Mesenteric fat pad (tissue), 1 donor: ENCODE measurements around the gene DDOST. TPM values are rescaled to one million over a fixed set of nuclear protein-coding genes. Genes with fewer than 3 reads are reported as not detected.

Source experiments
- DNase-seq: peaks from one replicate; pipeline ENCODE4 v3.0.0-alpha.2; 2020; ENCODE audit warnings: low spot score
- long read RNA-seq: library from polyadenylated mRNA; unstranded; transcript quantifications from one replicate; pipeline ENCODE4 v2.0.0, GENCODE V29; 2020
- total RNA-seq: library from RNA; stranded (reverse); fragmentation: NEBNext Ultra II Directional; extraction: Animal tissue kit (Norgen Biotek cat#: 25700); gene quantifications from one replicate; pipeline ENCODE4 v1.2.1, GENCODE V29; 2021
- donor health status: DM: yes; HTN: yes; CAD: no.

DDOST gene
- 133 TPM for total RNA-seq
- long read RNA-seq, transcript DDOST-202 (11 exons, 2,126 nt) = major isoform, 716 of 782 reads
- long read RNA-seq, partial matches to known transcripts = 25 of 782 reads
- long read RNA-seq, other reads (novel, unspliced or antisense) = 38 of 782 reads

DNA sequence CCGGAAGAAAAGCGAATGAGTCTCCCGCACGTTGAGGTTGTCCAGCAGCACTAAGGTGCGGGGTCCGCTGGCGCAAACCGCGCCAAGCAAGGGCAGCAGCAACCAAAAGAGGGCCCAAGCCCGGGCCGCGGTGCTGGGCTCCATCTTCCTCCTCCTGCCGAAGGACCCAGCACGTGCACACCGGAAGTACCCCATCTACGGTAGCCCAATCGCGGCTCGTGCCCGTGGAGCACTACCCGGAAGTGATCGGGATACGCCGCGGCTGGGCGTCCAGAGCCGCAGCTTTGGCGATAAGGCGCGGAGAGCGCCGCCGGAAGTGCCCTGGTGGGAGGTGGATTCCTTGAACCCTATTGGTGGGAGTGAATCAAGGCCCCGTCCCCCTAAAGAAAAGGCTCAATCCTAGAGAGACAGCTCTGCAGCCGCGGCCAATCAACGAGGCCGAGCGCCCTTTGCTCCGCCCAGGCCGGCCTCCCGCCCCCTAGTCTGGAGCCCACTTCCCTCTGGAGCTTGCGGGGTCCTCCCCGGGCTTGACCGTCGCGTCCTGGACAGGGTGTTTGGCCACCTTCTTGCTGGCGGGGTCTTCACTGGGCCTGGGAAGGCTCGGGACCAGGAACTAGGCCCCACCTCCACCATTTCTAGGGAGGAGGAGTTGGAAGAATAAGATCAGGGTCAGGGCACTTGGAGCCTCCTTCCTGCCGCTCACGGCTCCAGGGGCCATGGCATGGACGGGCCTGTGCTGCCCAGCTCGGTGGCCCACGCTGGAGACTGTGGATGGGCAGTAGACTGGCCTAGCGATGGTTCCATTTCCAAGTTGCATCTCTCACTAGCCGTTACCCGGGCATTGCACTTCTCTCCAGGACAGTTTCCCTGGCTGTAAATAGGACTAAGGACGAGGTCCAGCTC, at the start of gene DDOST:
DDOST (minus strand) TSS at position 163 of the 903 bp plus-strand sequence; CDS start at position 144, 19 bp downstream.
- DNase-seq = peak; percentile 98

DNA sequence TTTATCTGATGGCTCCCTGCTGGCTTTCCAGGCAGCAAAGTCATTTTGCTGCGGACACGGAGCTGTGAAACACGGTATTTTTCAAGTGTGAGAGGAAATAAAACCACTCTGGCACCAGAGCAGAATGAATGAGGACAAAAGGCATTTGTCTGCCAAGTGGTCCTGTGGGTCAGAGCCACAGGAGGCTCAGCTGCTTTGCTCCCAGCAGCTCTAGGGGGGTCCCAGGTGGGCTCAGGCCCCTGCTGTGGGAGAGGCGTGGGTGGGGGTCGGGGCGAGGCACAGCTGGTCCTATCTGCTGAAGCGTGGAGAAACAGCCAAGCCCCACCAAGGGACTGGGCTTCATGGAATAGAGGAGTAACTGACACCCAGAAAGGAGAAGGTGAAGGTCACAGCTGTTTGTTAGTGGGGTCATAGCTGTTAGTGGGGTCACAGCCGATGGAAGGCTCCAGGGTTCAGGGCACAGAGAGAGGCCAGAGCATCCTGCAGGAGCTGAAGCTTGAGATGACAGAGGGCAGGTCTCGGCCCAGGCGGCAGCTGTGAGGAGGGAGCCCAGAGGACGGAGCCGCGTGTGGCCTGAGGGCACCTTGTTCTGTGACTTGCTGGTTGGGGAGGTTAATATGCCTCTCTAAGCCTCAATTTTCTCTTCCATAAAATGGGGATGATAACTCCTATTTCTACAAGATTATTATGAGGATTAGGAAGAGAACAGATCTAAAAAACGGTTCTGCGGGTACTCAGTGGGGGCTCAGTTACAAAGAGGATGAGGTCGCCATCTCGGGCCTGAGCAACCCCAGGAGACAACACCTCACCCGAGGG, 49.5 kb upstream of the DDOST start:
- DNase-seq = no peak

DNA sequence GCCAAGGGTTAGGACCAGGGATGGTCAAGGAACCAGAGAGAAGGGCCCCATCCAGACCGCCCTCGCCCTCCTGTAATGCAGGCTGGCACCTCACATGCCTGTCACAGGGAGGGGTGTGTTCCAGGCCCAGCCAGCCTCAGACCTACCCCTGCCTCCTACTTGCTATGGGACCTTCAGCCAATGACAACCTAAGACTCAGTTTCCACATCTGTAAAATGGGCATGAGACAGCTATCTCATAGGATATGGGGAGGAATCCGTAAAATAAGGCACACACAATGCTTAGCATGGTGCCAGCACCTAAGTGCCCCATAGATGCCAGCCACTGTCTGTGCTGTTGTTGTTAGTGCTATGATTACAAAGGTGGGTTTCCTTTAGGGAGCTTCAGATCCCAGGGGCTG, 48.7 kb upstream of the DDOST start:
- DNase-seq = no peak

DNA sequence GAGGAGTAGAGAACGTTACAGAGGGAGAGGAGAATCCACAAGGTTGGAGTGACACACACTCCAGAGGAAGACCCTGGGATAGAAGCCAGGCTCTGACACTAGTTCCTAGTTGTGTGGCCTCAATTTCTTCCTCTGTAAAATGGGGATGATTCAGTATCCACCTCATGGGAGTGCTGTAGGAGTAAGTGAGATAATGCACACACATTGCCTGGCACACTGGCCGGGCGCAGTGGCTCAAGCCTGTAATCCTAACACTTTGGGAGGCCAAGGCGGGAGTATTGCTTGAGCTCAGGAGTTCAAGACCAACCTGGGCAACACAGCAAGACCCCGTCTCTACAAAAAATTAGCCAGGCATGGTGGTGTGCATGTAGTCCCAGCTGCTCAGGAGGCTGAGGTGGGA, 47.7 kb upstream of the DDOST start:
- no peak for DNase-seq

DNA sequence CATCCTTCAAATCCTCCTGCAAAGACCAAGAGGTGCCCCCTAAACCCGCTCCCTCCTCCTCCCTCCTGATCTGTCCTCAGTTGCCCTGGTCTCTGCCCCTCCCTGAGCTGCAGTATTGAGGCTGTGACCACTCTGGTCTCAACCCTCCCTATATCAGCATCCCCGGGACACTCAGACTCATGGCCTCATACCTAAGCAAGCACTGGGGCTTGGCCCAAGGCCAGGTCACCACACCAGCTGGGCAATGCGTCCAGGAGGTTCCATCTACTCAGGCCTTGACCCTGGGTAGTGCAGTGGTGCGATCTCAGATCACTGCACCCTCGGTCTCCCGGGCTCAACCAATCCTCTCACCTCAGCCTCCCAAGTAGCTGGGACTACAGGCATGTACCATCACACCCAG, 46.9 kb upstream of the DDOST start:
- DNase-seq = no peak

DNA sequence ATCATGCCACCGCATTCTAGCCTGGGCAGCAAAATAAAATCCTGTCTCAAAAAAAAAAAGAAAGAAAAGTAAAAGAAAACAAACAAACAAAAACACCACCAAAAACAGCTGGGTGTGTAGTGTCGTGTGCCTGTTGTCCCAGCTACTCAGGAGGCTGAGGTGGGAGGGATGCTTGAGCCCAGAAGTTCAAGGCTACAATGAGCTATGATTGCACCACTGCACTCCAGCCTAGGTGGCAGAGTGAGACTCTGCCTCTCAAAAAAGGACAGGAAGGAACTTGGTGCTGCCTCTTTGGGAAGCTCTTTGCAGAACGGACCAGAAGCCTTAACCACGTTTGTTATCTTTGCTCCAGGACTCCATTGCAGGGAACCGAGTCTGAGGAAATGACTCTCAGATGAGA, 45.7 kb upstream of the DDOST start:
- no peak for DNase-seq

DNA sequence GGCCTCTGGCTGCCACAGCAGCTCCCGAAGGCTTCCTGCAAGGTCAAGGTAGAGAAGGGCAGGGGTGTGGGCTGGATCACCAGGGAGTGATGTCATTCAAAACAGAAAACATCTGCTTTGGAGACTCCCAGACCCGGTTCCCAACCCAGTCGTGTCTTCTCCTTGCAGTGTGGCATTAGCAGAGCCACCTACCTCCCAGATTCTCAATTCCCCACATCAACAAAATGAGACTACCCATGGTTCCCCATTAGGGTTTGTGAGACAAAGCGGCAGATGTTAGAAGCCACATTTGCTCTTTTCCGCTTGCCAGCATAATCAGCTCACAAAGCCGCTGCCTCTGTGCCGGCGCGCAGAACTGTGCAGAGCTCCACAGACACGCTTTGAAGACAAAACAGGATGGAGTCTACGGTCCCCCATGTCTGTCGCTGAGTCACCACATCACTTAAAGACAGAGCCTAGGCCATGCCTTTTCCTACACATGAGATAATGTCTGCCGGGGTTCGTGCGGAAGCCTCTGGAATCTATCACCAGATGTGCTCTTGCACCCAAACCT, 44.1 kb upstream of the DDOST start:
- DNase-seq = no peak

DNA sequence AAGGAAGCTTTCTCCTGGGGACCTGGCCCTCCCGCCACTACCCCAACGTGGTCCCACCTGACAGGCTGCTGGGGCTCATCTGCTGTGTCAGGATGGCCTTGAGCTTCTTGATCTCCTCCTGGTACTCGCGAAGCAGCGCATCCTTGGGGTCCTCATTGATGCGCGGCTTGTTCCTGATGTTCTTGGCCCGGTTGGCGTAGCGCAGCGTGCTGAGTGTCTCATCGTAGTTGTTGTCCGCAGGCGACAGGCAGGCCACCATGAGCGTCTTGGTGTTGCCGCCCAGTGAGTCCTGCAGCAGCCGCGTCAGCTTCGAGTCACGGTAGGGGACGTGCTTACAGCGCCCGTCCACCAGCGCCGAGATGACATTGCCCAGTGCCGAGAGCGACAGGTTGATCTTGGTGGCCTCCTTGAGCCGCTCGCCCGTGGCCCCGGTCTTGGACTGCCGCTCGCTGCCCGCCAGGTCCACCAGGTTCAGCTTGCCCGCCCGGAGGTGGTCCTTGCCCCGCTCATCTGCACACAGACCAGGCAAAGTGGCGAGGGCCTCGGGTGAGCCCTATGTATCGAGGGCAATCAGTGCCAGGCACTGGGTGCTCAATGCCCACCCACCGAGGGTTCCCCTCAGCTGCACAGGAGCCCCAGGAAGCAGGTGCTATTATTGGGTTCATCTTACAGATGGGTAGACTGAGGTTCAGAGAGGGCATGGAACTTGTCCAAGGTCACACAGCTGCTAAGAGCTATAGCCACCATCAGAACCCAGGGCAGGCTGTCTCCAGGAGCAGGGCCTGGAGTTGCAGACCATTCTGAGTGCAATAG, 43.4 kb upstream of the DDOST start:
- no peak for DNase-seq

DNA sequence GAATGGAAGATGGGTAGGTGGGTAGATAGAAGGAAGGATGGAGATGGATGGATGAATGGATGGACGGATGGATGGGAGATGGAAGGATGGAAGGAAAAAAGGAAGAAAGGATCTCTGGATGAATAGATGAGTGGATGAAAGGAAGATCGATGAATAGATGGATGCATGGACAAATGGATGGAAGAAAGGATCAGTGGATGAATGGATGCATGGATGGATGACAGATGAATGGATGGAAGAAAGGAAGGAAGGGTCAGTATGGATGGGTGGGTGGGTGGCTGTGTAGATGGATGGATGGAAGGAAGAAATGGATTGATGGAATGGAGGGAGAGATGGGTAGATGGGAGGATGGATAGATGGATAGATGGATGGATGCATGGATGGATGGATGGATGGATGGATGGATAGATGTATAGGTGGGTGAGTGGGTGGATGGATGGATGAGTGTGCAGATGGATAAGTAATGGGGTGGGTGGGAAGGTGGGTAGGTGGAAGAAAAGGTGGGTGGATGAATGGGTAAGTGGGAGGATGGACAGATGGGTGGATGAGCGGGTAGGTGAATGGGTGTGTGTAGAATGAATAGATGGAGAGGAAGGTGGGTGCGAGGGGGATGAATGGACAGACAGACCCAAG, 42.1 kb upstream of the DDOST start:
- no peak for DNase-seq

DNA sequence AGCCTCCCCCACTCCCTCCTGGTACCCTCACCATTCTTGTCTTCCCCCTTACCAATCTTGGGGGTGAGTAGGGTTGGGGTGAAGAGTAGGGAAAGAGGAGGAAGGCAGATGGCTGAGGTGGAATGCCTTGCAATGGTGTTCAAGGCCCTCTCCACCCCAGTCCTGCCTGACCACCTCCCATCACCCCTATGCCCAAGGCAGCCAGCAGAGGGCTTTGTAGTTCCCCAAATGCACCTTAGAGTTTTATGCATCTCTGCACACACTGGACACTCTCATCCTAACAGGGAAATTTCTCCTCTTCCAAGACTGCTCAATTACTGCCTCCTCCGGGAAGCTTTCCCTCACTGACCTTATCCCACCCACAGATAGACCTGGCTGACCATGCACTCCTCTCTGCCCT, 41.2 kb upstream of the DDOST start:
- no peak for DNase-seq

DNA sequence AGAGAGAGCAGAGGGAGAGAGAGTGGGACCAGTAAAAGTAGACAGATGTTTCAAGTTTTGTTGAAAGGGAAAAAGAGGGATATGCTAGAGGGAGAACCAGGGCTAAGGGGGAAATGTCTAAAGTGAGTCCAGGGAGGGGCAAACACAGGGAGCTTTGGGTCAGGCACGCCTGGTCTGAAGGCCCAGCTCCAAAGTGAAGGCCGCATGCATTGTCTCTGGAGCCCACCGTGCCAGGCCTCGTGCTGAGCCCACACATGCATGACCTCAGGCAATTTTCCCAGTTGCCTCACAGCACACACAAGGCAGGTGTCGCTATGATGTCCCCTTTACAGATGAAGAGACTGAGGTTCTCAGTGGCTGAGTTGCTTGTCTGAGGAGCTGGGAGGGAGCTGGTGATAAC, 40.7 kb upstream of the DDOST start:
- DNase-seq = no peak

DNA sequence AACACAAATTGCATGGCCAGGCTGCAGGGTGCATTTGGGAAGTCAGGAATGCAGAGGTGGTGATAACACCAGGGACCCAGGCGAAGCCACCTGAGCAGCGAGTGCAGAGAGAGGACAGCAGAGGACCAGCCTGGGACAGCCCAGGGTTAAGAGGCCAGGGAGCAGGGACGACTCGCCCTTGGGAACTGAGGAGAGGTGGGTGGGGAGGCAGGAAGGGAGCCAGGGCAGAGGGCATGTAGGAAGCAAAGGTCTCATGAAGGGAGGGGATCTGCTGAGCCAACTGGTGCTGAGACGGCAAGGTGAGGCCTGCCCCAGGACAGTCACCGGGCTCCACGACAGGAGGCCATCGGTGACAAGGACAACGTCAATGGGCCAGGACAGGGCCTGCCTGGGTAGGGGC, 40.3 kb upstream of the DDOST start:
- DNase-seq = no peak

DNA sequence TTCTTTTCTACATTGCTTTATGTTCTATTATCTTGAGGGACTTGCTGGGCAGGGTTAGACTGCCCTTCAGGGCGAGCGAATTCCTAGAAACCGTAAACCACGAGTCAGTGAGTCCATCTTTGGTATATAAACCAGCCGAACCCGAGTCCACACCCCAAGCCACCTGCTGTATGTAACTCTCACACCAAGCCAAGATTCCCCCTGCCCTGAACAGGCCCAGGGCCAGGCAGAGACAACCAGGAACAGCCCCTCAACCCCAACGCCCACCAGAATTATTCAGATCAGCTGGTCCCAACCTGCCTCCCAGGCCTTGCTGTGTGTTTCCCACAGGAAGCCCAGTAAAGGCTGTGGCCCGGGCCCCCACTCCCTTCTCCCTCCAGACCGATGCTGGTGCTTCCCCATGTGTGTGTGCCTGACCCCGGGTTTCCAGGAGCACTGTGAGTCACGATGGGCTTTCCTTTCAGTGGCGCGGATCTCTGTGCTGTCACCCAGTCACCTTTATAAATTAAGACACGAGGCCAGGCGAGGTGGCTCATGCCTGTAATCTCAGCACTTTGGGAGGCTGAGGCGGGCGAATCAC, 39.6 kb upstream of the DDOST start:
- DNase-seq = no peak

DNA sequence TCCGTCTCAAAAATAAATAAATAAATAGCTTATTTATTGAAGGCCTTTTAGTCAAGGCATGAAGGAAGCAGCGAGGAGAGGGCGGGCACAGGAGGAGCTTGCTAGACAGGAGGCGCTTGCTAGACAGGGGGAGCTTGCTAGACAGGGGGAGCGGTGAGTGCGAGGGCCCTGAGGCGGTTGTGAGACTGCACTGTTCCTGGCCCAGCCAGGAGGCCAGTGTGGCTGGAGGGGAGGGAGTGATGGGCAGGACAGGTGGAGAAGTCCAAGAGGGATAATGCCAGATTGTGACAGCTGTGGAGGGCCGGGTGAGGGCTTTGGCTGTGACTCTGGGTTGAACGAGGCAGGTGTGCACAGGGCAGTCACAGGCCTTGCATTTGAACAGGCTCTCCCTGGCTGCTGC, 38.4 kb upstream of the DDOST start:
- no peak for DNase-seq

DNA sequence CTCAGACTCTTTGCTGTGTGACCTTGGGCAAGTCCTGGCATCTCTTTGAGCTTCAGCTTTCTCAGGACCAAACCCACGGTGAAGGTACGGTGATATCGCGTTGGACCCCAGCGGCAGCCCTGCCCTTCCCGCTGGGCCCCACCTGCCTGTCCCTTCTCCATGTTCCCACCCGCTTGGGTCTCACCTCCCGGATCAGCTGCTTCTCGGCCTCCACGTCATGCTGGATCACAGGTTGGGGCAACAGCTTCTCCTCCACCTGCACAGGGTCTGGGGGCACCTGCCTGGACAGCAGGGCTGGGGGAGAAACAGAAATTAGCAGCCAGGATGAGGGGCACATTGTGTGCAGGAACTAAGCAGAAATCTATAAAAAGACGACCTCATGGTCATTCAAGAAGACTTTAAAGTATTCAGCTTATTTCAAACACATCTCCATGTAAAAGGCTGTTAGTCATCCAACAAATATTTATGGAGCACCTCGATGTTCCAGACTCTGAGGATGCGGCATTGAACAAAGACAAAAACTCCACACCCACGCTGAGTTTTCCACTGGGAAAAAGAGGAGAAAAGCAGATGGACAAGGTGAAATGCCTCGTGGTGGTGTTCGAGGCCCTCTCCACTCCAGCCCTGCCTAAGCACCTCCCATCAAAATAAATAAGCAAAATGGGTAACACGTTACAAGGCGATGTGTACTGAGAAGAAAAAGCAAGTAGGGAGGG, 37.2 kb upstream of the DDOST start:
- no peak for DNase-seq

DNA sequence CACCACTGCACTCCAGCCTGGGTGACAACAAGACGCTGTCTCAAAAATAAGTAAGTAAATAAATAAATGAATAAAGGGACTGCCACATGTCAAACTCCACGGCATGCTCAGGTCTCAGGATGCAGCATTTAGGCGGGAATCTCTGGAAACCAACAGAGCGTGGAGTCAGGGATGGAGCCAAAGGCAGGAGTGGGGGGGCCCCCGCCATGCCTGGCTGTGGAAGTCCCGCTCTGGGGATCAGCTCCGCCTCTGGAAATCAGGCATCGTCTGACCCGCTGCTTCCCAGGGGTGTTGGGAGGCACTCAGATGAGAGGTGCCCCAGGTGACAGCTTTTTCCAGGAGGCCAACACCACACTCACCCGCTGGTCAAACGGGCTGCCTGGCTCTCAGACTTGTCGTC, 36.4 kb upstream of the DDOST start:
- DNase-seq = no peak

DNA sequence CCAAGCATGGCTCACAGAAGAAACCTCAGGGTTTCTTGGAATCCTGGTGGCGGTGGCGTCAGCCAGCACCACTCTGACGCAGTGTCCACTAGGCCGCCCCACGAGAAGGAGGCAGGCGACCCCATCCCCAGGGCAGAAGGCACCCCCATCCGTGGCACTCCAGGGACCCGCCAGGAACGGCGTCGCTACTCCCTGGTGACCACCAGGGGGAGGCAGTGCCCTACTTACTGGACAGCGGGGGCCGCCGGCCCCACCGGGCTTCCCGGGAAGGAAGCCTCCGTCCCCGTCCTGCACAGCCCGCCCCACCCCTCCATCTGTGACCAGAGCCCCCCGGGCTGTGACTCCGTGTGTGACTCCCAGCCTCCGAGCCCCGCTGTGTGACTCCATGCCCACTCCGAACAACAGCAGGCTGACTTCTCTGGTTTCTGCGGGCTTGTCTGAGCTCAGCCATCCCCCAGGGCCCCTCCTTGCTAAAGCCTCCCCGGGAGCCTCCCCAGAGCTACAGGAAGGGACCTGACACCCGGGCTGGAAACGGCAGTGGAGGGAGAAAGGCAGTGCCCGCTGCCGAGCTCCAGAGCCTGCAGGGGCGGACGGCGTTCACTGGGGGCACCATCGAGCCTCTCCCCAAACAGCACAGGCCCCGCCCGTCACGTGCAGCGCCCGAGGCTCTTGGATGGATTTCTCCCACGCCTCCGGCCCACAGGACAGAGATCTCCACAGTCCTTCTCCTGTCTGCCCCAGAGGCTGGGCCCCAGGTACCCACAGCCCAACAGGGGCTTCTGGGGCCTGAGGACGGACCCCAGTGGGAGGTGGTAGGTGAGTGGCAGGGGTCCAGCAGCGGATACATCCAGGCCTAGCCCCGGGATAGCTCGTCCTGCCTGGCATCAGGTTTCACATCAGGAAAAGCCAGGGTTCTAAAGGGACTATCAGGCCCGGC, 35.5 kb upstream of the DDOST start:
- DNase-seq = peak; percentile 94

DNA sequence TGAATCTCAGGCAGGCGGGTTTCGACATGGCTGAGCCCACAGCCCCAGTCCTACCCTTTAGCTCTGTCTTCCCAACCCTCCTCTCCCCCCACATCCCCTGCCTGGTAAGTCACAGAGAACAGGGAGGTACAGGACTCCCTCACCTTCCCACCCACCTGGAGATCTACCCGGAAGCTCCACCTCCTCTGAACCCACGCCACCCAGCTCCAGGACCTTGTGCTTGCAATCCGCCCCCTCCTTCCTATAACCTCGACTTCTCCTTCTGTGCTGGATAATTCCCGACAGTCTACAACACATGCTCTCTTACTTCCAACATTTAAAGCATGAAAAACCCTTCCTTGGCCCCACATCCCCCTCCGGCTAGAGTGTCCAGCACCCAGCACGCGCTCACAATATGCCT, 34.3 kb upstream of the DDOST start:
- DNase-seq = no peak
